ENCODE data around the gene TSPAN1.
"Not testable (repeated sequence)": the region's sequence is repeated elsewhere in the genome, so short reads cannot be mapped to it uniquely, and the experiment has no call there.

TSPAN1 gene

GRCh38 chr1:46220808-46221207, 45.9 kb downstream of the TSPAN1 start:
- DNase-seq: no peak

GRCh38 chr1:46221749-46222148, 46.9 kb downstream of the TSPAN1 start:
- no peak for DNase-seq

GRCh38 chr1:46223055-46223454, 48.2 kb downstream of the TSPAN1 start:
- not testable (repeated sequence) for DNase-seq

GRCh38 chr1:46223472-46223943, 48.6 kb downstream of the TSPAN1 start:
- DNase-seq: peak; percentile 74

- DNase-seq: no peak
These were observed 50.1 kb downstream of the TSPAN1 start for GRCh38 chr1:46224966-46225365.

GRCh38 chr1:46231231-46231630, 56.3 kb downstream of the TSPAN1 start:
- DNase-seq: not testable (repeated sequence)

All from activated CD8-positive, alpha-beta memory T cell treated with anti-CD3 and anti-CD28 coated beads for 24 hours (primary cell).